HG03558 (cell line): ENCODE results near the gene LRAT.
"Not testable (repeated sequence)": the region's sequence is repeated elsewhere in the genome, so short reads cannot be mapped to it uniquely, and the experiment has no call there.

Experiments used
- ATAC-seq: cut with Tn5 transposase; IDR thresholded peaks from one replicate; pipeline ENCODE4 v1.9.1; 2021; ENCODE audit warnings: moderate number of reproducible peaks; ENCODE audit not compliant: unreplicated experiment; ENCODE audit errors: extremely low read depth

LRAT gene

GRCh38 chr4:154743683-154744340 lies at the start of gene LRAT:
Gene LRAT (plus strand): TSS chr4:154744000. CDS start chr4:154744327, 327 bp downstream.
- no peak for ATAC-seq

GRCh38 chr4:154707877-154708276 lies 35.9 kb upstream of the LRAT start:
- ATAC-seq: no peak

- no peak for ATAC-seq
These were observed 34.2 kb upstream of the LRAT start for GRCh38 chr4:154709550-154709949.

- no peak for ATAC-seq
These were observed 32.3 kb upstream of the LRAT start for GRCh38 chr4:154711522-154711921.

- ATAC-seq: no peak
These were observed 29.3 kb upstream of the LRAT start for GRCh38 chr4:154714339-154715040.

- no peak for ATAC-seq
These were observed 24.7 kb upstream of the LRAT start for GRCh38 chr4:154719087-154719486.

GRCh38 chr4:154720123-154720522 lies 23.7 kb upstream of the LRAT start:
- peak; percentile 82 for ATAC-seq

GRCh38 chr4:154720618-154721267 lies 23.1 kb upstream of the LRAT start:
- ATAC-seq: no peak

- ATAC-seq: no peak
These were observed 21.5 kb upstream of the LRAT start for GRCh38 chr4:154722262-154722661.

- ATAC-seq: not testable (repeated sequence)
These were observed 20.2 kb upstream of the LRAT start for GRCh38 chr4:154723601-154724000.

GRCh38 chr4:154727540-154727939 lies 16.3 kb upstream of the LRAT start:
- ATAC-seq: no peak

- no peak for ATAC-seq
These were observed 12.0 kb upstream of the LRAT start for GRCh38 chr4:154731756-154732155.

- ATAC-seq: no peak
These were observed 11.1 kb upstream of the LRAT start for GRCh38 chr4:154732669-154733068.

GRCh38 chr4:154736770-154737169 lies 7.0 kb upstream of the LRAT start:
- no peak for ATAC-seq

- ATAC-seq: no peak
These were observed 5.4 kb upstream of the LRAT start for GRCh38 chr4:154738426-154738825.

- ATAC-seq: no peak
These were observed 4.7 kb upstream of the LRAT start for GRCh38 chr4:154739111-154739510.

GRCh38 chr4:154740462-154740861 lies 3.3 kb upstream of the LRAT start:
- ATAC-seq: no peak

- ATAC-seq: no peak
These were observed 2.6 kb upstream of the LRAT start for GRCh38 chr4:154741131-154741665.

- no peak for ATAC-seq
These were observed 1.6 kb upstream of the LRAT start for GRCh38 chr4:154741922-154742850.

GRCh38 chr4:154744341-154744926 lies 634 bp downstream of the LRAT start:
- ATAC-seq: no peak
